Heart left ventricle (tissue), 16 donors: ENCODE results near the gene NUP50. TPM values are rescaled to one million over a fixed set of nuclear protein-coding genes. Genes with fewer than 3 reads are reported as not detected.

Source experiments
- ATAC-seq, 4 donors: fragments of 200-7000 bp; cut with Tn5 transposase; one replicate each; pipeline ENCODE4 v1.9.1; 2020 to 2022; ENCODE audit warnings: moderate library complexity in 4 of 4, mild to moderate bottlenecking in 3 of 4, moderate number of reproducible peaks in 1 of 4
- DNase-seq, 5 donors: peaks; one replicate each; pipeline ENCODE4 v3.0.0-alpha.2; 2020
- H3K27ac ChIP-seq, 12 donors: fragments of 200-600 bp; sonication (generic) in 4 of 12; one replicate each; pipeline versions ENCODE4 v1.5.0 to v1.8.0; 2016 to 2022; ENCODE audit warnings: mild to moderate bottlenecking in 2 of 12
- H3K27me3 ChIP-seq, 9 donors: fragments of 200-600 bp; sonication (generic) in 2 of 9; one replicate each; pipeline versions ENCODE4 v1.5.1 to v1.8.0; 2016 to 2022; ENCODE audit warnings: mild to moderate bottlenecking in 3 of 9
- H3K36me3 ChIP-seq, 9 donors: fragments of 200-600 bp; sonication (generic) in 2 of 9; one replicate each; pipeline versions ENCODE4 v1.5.0 to v1.8.0; 2018 to 2022; ENCODE audit warnings: mild to moderate bottlenecking in 2 of 9
- H3K4me1 ChIP-seq, 12 donors: fragments of 200-600 bp; sonication (generic) in 4 of 12; one replicate each; pipeline versions ENCODE4 v1.5.0 to v1.8.0; 2016 to 2022; ENCODE audit warnings: mild to moderate bottlenecking in 3 of 12
- H3K4me3 ChIP-seq, 12 donors: fragments of 200-600 bp; sonication (generic) in 4 of 12; one replicate each; pipeline versions ENCODE4 v1.5.0 to v1.8.0; 2017 to 2022; ENCODE audit warnings: mild to moderate bottlenecking in 9 of 12, moderate library complexity in 4 of 12
- H3K9me3 ChIP-seq, 12 donors: fragments of 200-600 bp; sonication (generic) in 4 of 12; one replicate each; pipeline versions ENCODE4 v1.5.0 to v1.8.0; 2016 to 2022; ENCODE audit warnings: mild to moderate bottlenecking in 1 of 12
- CTCF ChIP-seq, 12 donors: fragments of 200-600 bp; sonication (generic) in 4 of 12; IDR thresholded peaks; one replicate each; pipeline versions ENCODE4 v1.5.0 to v1.8.0; 2018 to 2022; ENCODE audit warnings: antibody characterized with exemption in 12 of 12, mild to moderate bottlenecking in 5 of 12
- POLR2A ChIP-seq, 2 donors: fragments of 450-650 bp; IDR thresholded peaks; one replicate each; pipeline ENCODE4 v1.6.1; 2017; ENCODE audit warnings: antibody characterized with exemption in 2 of 2, mild to moderate bottlenecking in 2 of 2, moderate library complexity in 2 of 2
- WGBS, 4 donors: extraction: QIAGEN DNeasy Blood & Tissue Kit in 2 of 4; methylation state at CpG; one replicate each; pipeline versions ENCODE4 v1.1.5 to v1.1.7; 2013 to 2018; 5-methylcytosine and 5-hydroxymethylcytosine counted together
- intact Hi-C, 10 donors: fragments of 100-400 bp; cut with DNase I; formaldehyde crosslinking; loops; one replicate each; pipeline versions ENCODE4 v1.11.1 to v1.14.2; 2022
- polyA plus RNA-seq, 2 donors: library from polyadenylated mRNA; stranded (reverse); fragments of 200-250 nt; gene quantifications; one replicate each; pipeline ENCODE4 v1.2.3, GENCODE V29; 2013
- total RNA-seq, 9 donors: library from RNA; depleted of rRNA in 2 of 9; stranded (reverse); fragments of >200 nt in 2 of 9; fragmentation: NEBNext Ultra II Directional in 3 of 9; extraction: Animal tissue kit (Norgen Biotek cat#: 25700) in 3 of 9; gene quantifications; one replicate each; pipeline versions ENCODE4 v1.1.0 to v1.2.4, GENCODE V29; 2016 to 2023
- donor health status: ischemic (EF 13 %, LVEDD 7.1; RV severe dilation, severe dysfunction).
- donor health status: healthy with polysubstance abuse.
- donor health status: DM: no; HTN: yes; CAD: no.
- donor health status: DM: no; HTN: no; CAD: no.
- donor health status: ischemic (EF 25% LVEDD 6.9; RV normal size, moderate dysfunction).
- donor health status: ischemic (EF 25% LVEDD 5.7; RV mildly dilated, moderate dysfunction).
- donor health status: healthy.
- donor health status: DM: yes; HTN: yes; CAD: no.
- donor health status: ischemic (EF 35%, LVEDD 5.7; RV mildly dilated, moderate dysfunction).
- donor health status: nonischemic (EF 11% LVEDD 7.7; RV severe dilation, severe dysfunction).
- donor health status: DM: yes; HTN: yes; CAD: no.
- donor health status: PGD.
- donor health status: ischemic (EF 29% LVEDD 5.4; RV normal size, mild dysfunction).
- donor health status: nonischemic (EF 23%, LVEDD 6.1; RV moderate dilation, normal function).

Gene NUP50
- total and polyA plus RNA-seq, 11 donors = 5.8 to 42.6 (median 14.1) TPM

GRCh38 chr22:45124176-45124847 lies 39.4 kb upstream of the NUP50 start:
- no peak for ATAC-seq
- Histone ChIP-seq H3K9me3 (no peaks in the 10 kb centered on the region), H3K4me3 (no peak overlapping the region), H3K27me3 (peaks cover 0 to 33% (median 6%) of the 10 kb centered on the region in 9 donors), H3K4me1 (peaks cover 0 to 2% (median 0%) of the 10 kb centered on the region in 12 donors), H3K36me3 (no peaks in the 10 kb centered on the region), H3K27ac (no peak overlapping the region)
- no peak for TF ChIP-seq POLR2A (IDR thresholded peaks at IDR 0.05)
- no peak for TF ChIP-seq CTCF (IDR thresholded peaks at IDR 0.05)
- DNase-seq = no peak
- intact Hi-C loops = no loop called here
- WGBS, 4 donors = 53 to 60% (median 57%) methylated on average over 10 of the region's 10 CpGs

DNA sequence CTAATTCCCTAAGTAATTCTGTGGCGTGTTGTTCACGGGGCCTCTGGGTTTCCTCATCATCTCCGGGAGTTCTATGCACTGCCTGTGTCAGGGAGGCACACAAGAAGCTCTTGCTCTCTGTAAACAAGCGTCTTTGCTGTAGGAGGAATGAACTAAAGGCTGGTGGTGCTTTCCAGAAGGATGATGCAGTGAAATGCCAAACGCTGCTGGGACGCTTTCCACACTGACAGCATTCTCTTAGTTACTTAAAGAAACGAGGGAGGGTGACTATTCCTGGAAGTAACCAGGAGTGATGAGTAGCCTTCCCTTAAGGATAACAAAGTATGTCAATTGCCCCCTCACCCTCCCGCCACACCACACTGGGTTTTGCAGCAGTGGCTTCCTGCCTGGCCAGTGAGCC lies 38.5 kb upstream of the NUP50 start:
- no peaks in the 10 kb centered on the region for H3K36me3 ChIP-seq
- no peak overlapping the region for H3K4me3 ChIP-seq
- H3K4me1 ChIP-seq = peaks cover 0 to 11% (median 0%) of the 10 kb centered on the region in 12 donors
- intact Hi-C loops = no loop called here
- 29 to 34% (median 33%) methylated on average over 8 of the region's 8 CpGs for WGBS, 4 donors
- no peak overlapping the region for H3K27ac ChIP-seq
- ATAC-seq (no peak), DNase-seq (no peak)
- no peak for TF ChIP-seq POLR2A (IDR thresholded peaks at IDR 0.05)
- no peak for TF ChIP-seq CTCF (IDR thresholded peaks at IDR 0.05)
- no peaks in the 10 kb centered on the region for H3K9me3 ChIP-seq
- peaks cover 0 to 33% (median 6%) of the 10 kb centered on the region in 9 donors for H3K27me3 ChIP-seq

- H3K36me3 ChIP-seq = peaks cover 0 to 10% (median 0%) of the 10 kb centered on the region in 9 donors
- no peak overlapping the region for H3K27ac ChIP-seq
- 49 to 81% (median 72%) methylated on average over 3 of the region's 3 CpGs for WGBS, 4 donors
- DNase-seq (no peak), ATAC-seq (no peak)
- peaks cover 0 to 35% (median 0%) of the 10 kb centered on the region in 12 donors for H3K4me1 ChIP-seq
- H3K27me3 ChIP-seq = peaks cover 0 to 27% (median 4%) of the 10 kb centered on the region in 9 donors
- no peak overlapping the region for H3K4me3 ChIP-seq
- intact Hi-C loops = no loop called here
- H3K9me3 ChIP-seq = no peaks in the 10 kb centered on the region
- TF ChIP-seq POLR2A (IDR thresholded peaks at IDR 0.05) = no peak
- no peak for TF ChIP-seq CTCF (IDR thresholded peaks at IDR 0.05)
Measured at GRCh38 chr22:45127866-45128265, 35.9 kb upstream of the NUP50 start.

- Histone ChIP-seq H3K4me1 (peaks cover 0 to 35% (median 0%) of the 10 kb centered on the region in 12 donors), H3K9me3 (peaks cover 0 to 13% (median 9%) of the 10 kb centered on the region in 12 donors), H3K27me3 (peaks cover 0 to 14% (median 3%) of the 10 kb centered on the region in 9 donors), H3K4me3 (peak overlapping the region in 1 of 12 donors; percentile 6), H3K36me3 (peaks cover 2 to 28% (median 12%) of the 10 kb centered on the region in 9 donors), H3K27ac (peak overlapping the region in 1 of 12 donors; percentile 75)
- no peak for ATAC-seq
- no peak for DNase-seq
- WGBS, 4 donors = 70 to 75% (median 71%) methylated on average over 14 of the region's 14 CpGs
- no peak for TF ChIP-seq POLR2A (IDR thresholded peaks at IDR 0.05)
- intact Hi-C loops = no loop called here
Measured at GRCh38 chr22:45129703-45130524, 33.8 kb upstream of the NUP50 start.
